Ovary (tissue), 3 donors: ENCODE measurements around the gene RERE.

Experiments
- EP300 ChIP-seq: sonication (generic); formaldehyde crosslinking; IDR thresholded peaks from one replicate; pipeline ENCODE4 v1.6.1; 2017; ENCODE audit warnings: antibody characterized with exemption
- POLR2A ChIP-seq: fragments of 450-650 bp; IDR thresholded peaks from one replicate; pipeline ENCODE4 v1.6.1; 2017; ENCODE audit warnings: antibody characterized with exemption, mild to moderate bottlenecking, moderate library complexity
- TF ChIP-seq, protein P1 (sequence below), 3 donors: fragments of 450-650 bp in 2 of 3; fragments of 200-600 bp in 1 of 3; IDR thresholded peaks; one replicate each; pipeline versions ENCODE4 v1.5.1 to v1.8.0; 2016 to 2022; ENCODE audit warnings: antibody characterized with exemption in 3 of 3, mild to moderate bottlenecking in 1 of 3
- donor health status: DM: no; HTN: no; CAD: no.

GRCh38 chr1:8394456-8395321, 422.8 kb downstream of the RERE start:
- TF ChIP-seq, protein P1, sequence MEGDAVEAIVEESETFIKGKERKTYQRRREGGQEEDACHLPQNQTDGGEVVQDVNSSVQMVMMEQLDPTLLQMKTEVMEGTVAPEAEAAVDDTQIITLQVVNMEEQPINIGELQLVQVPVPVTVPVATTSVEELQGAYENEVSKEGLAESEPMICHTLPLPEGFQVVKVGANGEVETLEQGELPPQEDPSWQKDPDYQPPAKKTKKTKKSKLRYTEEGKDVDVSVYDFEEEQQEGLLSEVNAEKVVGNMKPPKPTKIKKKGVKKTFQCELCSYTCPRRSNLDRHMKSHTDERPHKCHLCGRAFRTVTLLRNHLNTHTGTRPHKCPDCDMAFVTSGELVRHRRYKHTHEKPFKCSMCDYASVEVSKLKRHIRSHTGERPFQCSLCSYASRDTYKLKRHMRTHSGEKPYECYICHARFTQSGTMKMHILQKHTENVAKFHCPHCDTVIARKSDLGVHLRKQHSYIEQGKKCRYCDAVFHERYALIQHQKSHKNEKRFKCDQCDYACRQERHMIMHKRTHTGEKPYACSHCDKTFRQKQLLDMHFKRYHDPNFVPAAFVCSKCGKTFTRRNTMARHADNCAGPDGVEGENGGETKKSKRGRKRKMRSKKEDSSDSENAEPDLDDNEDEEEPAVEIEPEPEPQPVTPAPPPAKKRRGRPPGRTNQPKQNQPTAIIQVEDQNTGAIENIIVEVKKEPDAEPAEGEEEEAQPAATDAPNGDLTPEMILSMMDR (IDR thresholded peaks at IDR 0.05): no peak
- TF ChIP-seq POLR2A (no peak), EP300 (no peak)
